ENCODE data around the gene PLOD2.

The PLOD2 gene

GRCh38 chr3:146177072-146177471 lies 16.1 kb upstream of the PLOD2 start:
- no CpG with 5 or more reads among the region's 3 CpGs for WGBS (ENCODE audit: extremely low coverage, insufficient coverage, insufficient read length)
- H2AK5ac ChIP-seq (ENCODE audit: low read length): no peak overlapping the region
- H4K12ac ChIP-seq (ENCODE audit: low read depth, low read length): no peak overlapping the region
- H3K79me1 ChIP-seq (ENCODE audit: low read length): no peaks in the 10 kb centered on the region
- H2AFZ ChIP-seq (ENCODE audit: insufficient read depth, low read length, poor library complexity): no peak overlapping the region
- no peak overlapping the region for H2BK12ac ChIP-seq (ENCODE audit: low read length)
- no peak overlapping the region for H3K18ac ChIP-seq (ENCODE audit: low read length)
- no peaks in the 10 kb centered on the region for H3K36me3 ChIP-seq (ENCODE audit: control insufficient read depth in 1 of 2, insufficient read depth in 2 of 2, low read length in 2 of 2)
- H4K91ac ChIP-seq (ENCODE audit: low read depth, low read length): no peak overlapping the region
- H3K4me1 ChIP-seq (ENCODE audit: control insufficient read depth in 1 of 2, insufficient read depth in 2 of 2, low read length in 2 of 2): no peaks in the 10 kb centered on the region
- no peaks in the 10 kb centered on the region for H3K27me3 ChIP-seq (ENCODE audit: insufficient read depth, low read length)
- H2BK5ac ChIP-seq (ENCODE audit: low read depth, low read length, poor library complexity): no peak overlapping the region
- no peak overlapping the region for H2BK120ac ChIP-seq (ENCODE audit: insufficient read depth, low read length, poor library complexity)
- H4K8ac ChIP-seq (ENCODE audit: low read depth, low read length): no peak overlapping the region
- peak in 1 of 2 donors; percentile 45 for DNase-seq
- H3K14ac ChIP-seq (ENCODE audit: low read length): no peak overlapping the region
- no peak overlapping the region for H3K9ac ChIP-seq (ENCODE audit: low read length)
- H3K27ac ChIP-seq (ENCODE audit: low read depth, low read length): no peak overlapping the region
- no peak overlapping the region for H3K23ac ChIP-seq (ENCODE audit: low read length)
- H3K4ac ChIP-seq (ENCODE audit: low read depth, low read length): no peak overlapping the region
- no peaks in the 10 kb centered on the region for H3K9me3 ChIP-seq (ENCODE audit: insufficient read depth, low read depth, low read length)
- no peak overlapping the region for H3K4me2 ChIP-seq (ENCODE audit: low read length)
- H3K79me2 ChIP-seq (ENCODE audit: control insufficient read depth, insufficient read depth, low read length, poor library complexity): no peaks in the 10 kb centered on the region
- no peak overlapping the region for H3K4me3 ChIP-seq (ENCODE audit: low read depth, low read length)

GRCh38 chr3:146172586-146172985 lies 11.6 kb upstream of the PLOD2 start:
- H3K79me2 ChIP-seq (ENCODE audit: control insufficient read depth, insufficient read depth, low read length, poor library complexity): no peaks in the 10 kb centered on the region
- WGBS (ENCODE audit: extremely low coverage, insufficient coverage, insufficient read length): no CpG with 5 or more reads among the region's 1 CpG

GRCh38 chr3:146170591-146170990 lies 9.6 kb upstream of the PLOD2 start:
- Histone ChIP-seq H3K4me2 (ENCODE audit: low read length) (no peak overlapping the region), H2AK5ac (ENCODE audit: low read length) (no peak overlapping the region), H2BK12ac (ENCODE audit: low read length) (no peak overlapping the region), H2AFZ (ENCODE audit: insufficient read depth, low read length, poor library complexity) (no peak overlapping the region), H3K14ac (ENCODE audit: low read length) (no peak overlapping the region), H3K23ac (ENCODE audit: low read length) (no peak overlapping the region), H4K91ac (ENCODE audit: low read depth, low read length) (no peak overlapping the region), H3K18ac (ENCODE audit: low read length) (no peak overlapping the region), H3K9ac (ENCODE audit: low read length) (no peak overlapping the region), H3K9me3 (ENCODE audit: insufficient read depth, low read depth, low read length) (no peaks in the 10 kb centered on the region), H3K27ac (ENCODE audit: low read depth, low read length) (no peak overlapping the region), H3K79me2 (ENCODE audit: control insufficient read depth, insufficient read depth, low read length, poor library complexity) (no peaks in the 10 kb centered on the region), H2BK5ac (ENCODE audit: low read depth, low read length, poor library complexity) (no peak overlapping the region), H4K8ac (ENCODE audit: low read depth, low read length) (no peak overlapping the region), H4K12ac (ENCODE audit: low read depth, low read length) (no peak overlapping the region), H2BK120ac (ENCODE audit: insufficient read depth, low read length, poor library complexity) (no peak overlapping the region), H3K4me1 (ENCODE audit: control insufficient read depth in 1 of 2, insufficient read depth in 2 of 2, low read length in 2 of 2) (peaks cover 0 to 2% of the 10 kb centered on the region in 2 experiments), H3K4me3 (ENCODE audit: low read depth, low read length) (no peak overlapping the region), H3K27me3 (ENCODE audit: insufficient read depth, low read length) (no peaks in the 10 kb centered on the region), H3K4ac (ENCODE audit: low read depth, low read length) (no peak overlapping the region), H3K79me1 (ENCODE audit: low read length) (no peaks in the 10 kb centered on the region), H3K36me3 (ENCODE audit: control insufficient read depth in 1 of 2, insufficient read depth in 2 of 2, low read length in 2 of 2) (no peaks in the 10 kb centered on the region)
- WGBS (ENCODE audit: extremely low coverage, insufficient coverage, insufficient read length): no CpG with 5 or more reads among the region's 1 CpG
- peak in 1 of 2 donors; percentile 77 for DNase-seq

More at GRCh38 chr3:146172586-146172985, 11.6 kb upstream of the PLOD2 start:
- Histone ChIP-seq H4K8ac (ENCODE audit: low read depth, low read length) (no peak overlapping the region), H3K27me3 (ENCODE audit: insufficient read depth, low read length) (no peaks in the 10 kb centered on the region), H4K12ac (ENCODE audit: low read depth, low read length) (no peak overlapping the region), H3K23ac (ENCODE audit: low read length) (no peak overlapping the region), H3K27ac (ENCODE audit: low read depth, low read length) (no peak overlapping the region), H2BK120ac (ENCODE audit: insufficient read depth, low read length, poor library complexity) (no peak overlapping the region), H2BK5ac (ENCODE audit: low read depth, low read length, poor library complexity) (no peak overlapping the region), H3K14ac (ENCODE audit: low read length) (no peak overlapping the region), H3K9ac (ENCODE audit: low read length) (no peak overlapping the region), H4K91ac (ENCODE audit: low read depth, low read length) (no peak overlapping the region), H2AFZ (ENCODE audit: insufficient read depth, low read length, poor library complexity) (no peak overlapping the region), H3K79me1 (ENCODE audit: low read length) (no peaks in the 10 kb centered on the region), H3K9me3 (ENCODE audit: insufficient read depth, low read depth, low read length) (no peaks in the 10 kb centered on the region), H2AK5ac (ENCODE audit: low read length) (no peak overlapping the region), H2BK12ac (ENCODE audit: low read length) (no peak overlapping the region), H3K4me3 (ENCODE audit: low read depth, low read length) (no peak overlapping the region), H3K36me3 (ENCODE audit: control insufficient read depth in 1 of 2, insufficient read depth in 2 of 2, low read length in 2 of 2) (no peaks in the 10 kb centered on the region), H3K18ac (ENCODE audit: low read length) (no peak overlapping the region), H3K4me1 (ENCODE audit: control insufficient read depth in 1 of 2, insufficient read depth in 2 of 2, low read length in 2 of 2) (no peaks in the 10 kb centered on the region), H3K4me2 (ENCODE audit: low read length) (no peak overlapping the region), H3K4ac (ENCODE audit: low read depth, low read length) (no peak overlapping the region)
- no peak for DNase-seq

- Histone ChIP-seq H2BK12ac (ENCODE audit: low read length) (no peak overlapping the region), H3K18ac (ENCODE audit: low read length) (no peak overlapping the region), H3K27ac (ENCODE audit: low read depth, low read length) (no peak overlapping the region), H3K4me2 (ENCODE audit: low read length) (no peak overlapping the region), H2AK5ac (ENCODE audit: low read length) (no peak overlapping the region), H3K4ac (ENCODE audit: low read depth, low read length) (no peak overlapping the region), H4K12ac (ENCODE audit: low read depth, low read length) (no peak overlapping the region), H3K4me1 (ENCODE audit: control insufficient read depth in 1 of 2, insufficient read depth in 2 of 2, low read length in 2 of 2) (peaks cover 1 to 6% of the 10 kb centered on the region in 2 experiments), H3K4me3 (ENCODE audit: low read depth, low read length) (no peak overlapping the region), H4K91ac (ENCODE audit: low read depth, low read length) (no peak overlapping the region), H2BK5ac (ENCODE audit: low read depth, low read length, poor library complexity) (no peak overlapping the region), H3K79me2 (ENCODE audit: control insufficient read depth, insufficient read depth, low read length, poor library complexity) (no peaks in the 10 kb centered on the region), H4K8ac (ENCODE audit: low read depth, low read length) (no peak overlapping the region), H3K9ac (ENCODE audit: low read length) (no peak overlapping the region), H3K27me3 (ENCODE audit: insufficient read depth, low read length) (no peaks in the 10 kb centered on the region), H2BK120ac (ENCODE audit: insufficient read depth, low read length, poor library complexity) (no peak overlapping the region), H2AFZ (ENCODE audit: insufficient read depth, low read length, poor library complexity) (no peak overlapping the region), H3K79me1 (ENCODE audit: low read length) (no peaks in the 10 kb centered on the region), H3K9me3 (ENCODE audit: insufficient read depth, low read depth, low read length) (no peaks in the 10 kb centered on the region), H3K36me3 (ENCODE audit: control insufficient read depth in 1 of 2, insufficient read depth in 2 of 2, low read length in 2 of 2) (no peaks in the 10 kb centered on the region), H3K14ac (ENCODE audit: low read length) (no peak overlapping the region), H3K23ac (ENCODE audit: low read length) (no peak overlapping the region)
- WGBS (ENCODE audit: extremely low coverage, insufficient coverage, insufficient read length): no CpG with 5 or more reads among the region's 1 CpG
- peak in 1 of 2 donors; percentile 40 for DNase-seq
Measured at GRCh38 chr3:146169891-146170290, 8.9 kb upstream of the PLOD2 start.
